Pancreas (tissue), 10 donors: ENCODE results near the gene NDUFAF2. TPM values are rescaled to one million over a fixed set of nuclear protein-coding genes. Genes with fewer than 3 reads are reported as not detected.
"Not testable (repeated sequence)": the region's sequence is repeated elsewhere in the genome, so short reads cannot be mapped to it uniquely, and the experiment has no call there.

ENCODE experiments used
- ATAC-seq, 4 donors: fragments of 200-7000 bp; cut with Tn5 transposase; one replicate each; pipeline versions ENCODE4 v1.8.0 to v1.9.1; 2020; ENCODE audit warnings: mild to moderate bottlenecking in 4 of 4, moderate library complexity in 4 of 4
- DNase-seq, 6 donors: peaks; one replicate each; pipeline ENCODE4 v3.0.0-alpha.2; 2020
- FAIRE-seq: peaks from 2 replicates; lab custom pipeline; 2012; peaks lifted over from hg19 to GRCh38; lab: Jason Lieb, UNC
- H3K27ac ChIP-seq, 4 donors: fragments of 200-600 bp; sonication (generic); 1 replicate in 3 of 4; 2 replicates in 1 of 4; pipeline versions ENCODE4 v1.5.0 to v1.8.0; 2020
- H3K27me3 ChIP-seq, 4 donors: fragments of 200-600 bp; one replicate each; pipeline ENCODE4 v1.8.0; 2021
- H3K36me3 ChIP-seq, 3 donors: fragments of 200-600 bp; sonication (generic) in 1 of 3; one replicate each; pipeline versions ENCODE4 v1.5.0 to v1.8.0; 2020 to 2021
- H3K4me1 ChIP-seq, 3 donors: fragments of 200-600 bp; one replicate each; pipeline ENCODE4 v1.8.0; 2021
- H3K4me3 ChIP-seq, 4 donors: fragments of 200-600 bp; sonication (generic) in 2 of 4; one replicate each; pipeline versions ENCODE4 v1.5.0 to v1.8.0; 2020 to 2021
- H3K9me3 ChIP-seq, 4 donors: fragments of 200-600 bp; one replicate each; pipeline ENCODE4 v1.8.0; 2021
- WGBS, 2 donors: extraction: QIAGEN DNeasy Blood & Tissue Kit; methylation state at CpG; one replicate each; pipeline ENCODE4 v1.1.7; 2013; 5-methylcytosine and 5-hydroxymethylcytosine counted together
- intact Hi-C, 3 donors: fragments of 100-400 bp; cut with DNase I; formaldehyde crosslinking; loops; one replicate each; pipeline versions ENCODE4 v1.11.1 to v1.14.2; 2022
- polyA plus RNA-seq, 2 donors: library from polyadenylated mRNA; stranded (reverse); fragments of 200-250 nt; gene quantifications; one replicate each; pipeline ENCODE4 v1.2.3, GENCODE V29; 2013
- total RNA-seq, 6 donors: library from RNA; stranded (reverse); fragmentation: NEBNext Ultra II Directional in 4 of 6; extraction: Animal tissue kit (Norgen Biotek cat#: 25700) in 4 of 6; gene quantifications; one replicate each; pipeline versions ENCODE4 v1.2.1 to v1.2.4, GENCODE V29; 2021 to 2023
- TF ChIP-seq, protein P1 (sequence below), 4 donors: fragments of 200-600 bp; sonication (generic) in 3 of 4; IDR thresholded peaks; one replicate each; pipeline versions ENCODE4 v1.5.0 to v1.8.0; 2021; ENCODE audit warnings: antibody characterized with exemption in 4 of 4
- donor health status: healthy with polysubstance abuse.
- donor health status: DM: no; HTN: no; CAD: no; lungs with moderate emphysema.
- donor health status: DM: no; HTN: no; CAD: no.
- donor health status: control.
- donor health status: control.
- donor health status: Bipolar disorder and iron deficiency.
- donor health status: DM: yes; HTN: yes; CAD: no.
- donor health status: DM: no; HTN: no; CAD: no.
- donor health status: DM: no; HTN: no; CAD: no.
- donor health status: DM: yes; HTN: yes; CAD: no.

Gene NDUFAF2
- total and polyA plus RNA-seq, 8 donors = 9.4 to 28.6 (median 12.8) TPM

DNA sequence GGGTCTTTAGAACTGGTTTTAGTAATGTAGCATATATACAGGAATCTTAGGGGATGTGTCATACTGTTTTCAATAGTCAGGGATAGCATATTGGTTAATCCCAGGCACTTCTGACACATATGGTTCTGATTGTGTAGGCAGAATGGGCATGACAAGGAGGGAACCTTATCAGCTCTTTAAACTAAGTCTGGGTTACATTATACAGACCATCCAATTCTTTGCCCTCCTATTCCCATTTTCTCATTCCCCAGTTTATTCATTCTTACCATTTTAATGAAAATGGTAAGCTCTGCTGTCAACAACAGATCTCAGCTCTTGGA lies 85.1 kb downstream of the NDUFAF2 start:
- Histone ChIP-seq H3K27me3 (no peaks in the 10 kb centered on the region), H3K4me1 (peaks cover 0 to 6% (median 4%) of the 10 kb centered on the region in 3 donors), H3K36me3 (no peaks in the 10 kb centered on the region), H3K4me3 (no peak overlapping the region), H3K27ac (no peak overlapping the region), H3K9me3 (no peaks in the 10 kb centered on the region)
- DNase-seq (no peak), ATAC-seq (no peak), FAIRE-seq (no peak)
- TF ChIP-seq, protein P1, sequence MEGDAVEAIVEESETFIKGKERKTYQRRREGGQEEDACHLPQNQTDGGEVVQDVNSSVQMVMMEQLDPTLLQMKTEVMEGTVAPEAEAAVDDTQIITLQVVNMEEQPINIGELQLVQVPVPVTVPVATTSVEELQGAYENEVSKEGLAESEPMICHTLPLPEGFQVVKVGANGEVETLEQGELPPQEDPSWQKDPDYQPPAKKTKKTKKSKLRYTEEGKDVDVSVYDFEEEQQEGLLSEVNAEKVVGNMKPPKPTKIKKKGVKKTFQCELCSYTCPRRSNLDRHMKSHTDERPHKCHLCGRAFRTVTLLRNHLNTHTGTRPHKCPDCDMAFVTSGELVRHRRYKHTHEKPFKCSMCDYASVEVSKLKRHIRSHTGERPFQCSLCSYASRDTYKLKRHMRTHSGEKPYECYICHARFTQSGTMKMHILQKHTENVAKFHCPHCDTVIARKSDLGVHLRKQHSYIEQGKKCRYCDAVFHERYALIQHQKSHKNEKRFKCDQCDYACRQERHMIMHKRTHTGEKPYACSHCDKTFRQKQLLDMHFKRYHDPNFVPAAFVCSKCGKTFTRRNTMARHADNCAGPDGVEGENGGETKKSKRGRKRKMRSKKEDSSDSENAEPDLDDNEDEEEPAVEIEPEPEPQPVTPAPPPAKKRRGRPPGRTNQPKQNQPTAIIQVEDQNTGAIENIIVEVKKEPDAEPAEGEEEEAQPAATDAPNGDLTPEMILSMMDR (IDR thresholded peaks at IDR 0.05) = no peak
- intact Hi-C loops = no loop called here

DNA sequence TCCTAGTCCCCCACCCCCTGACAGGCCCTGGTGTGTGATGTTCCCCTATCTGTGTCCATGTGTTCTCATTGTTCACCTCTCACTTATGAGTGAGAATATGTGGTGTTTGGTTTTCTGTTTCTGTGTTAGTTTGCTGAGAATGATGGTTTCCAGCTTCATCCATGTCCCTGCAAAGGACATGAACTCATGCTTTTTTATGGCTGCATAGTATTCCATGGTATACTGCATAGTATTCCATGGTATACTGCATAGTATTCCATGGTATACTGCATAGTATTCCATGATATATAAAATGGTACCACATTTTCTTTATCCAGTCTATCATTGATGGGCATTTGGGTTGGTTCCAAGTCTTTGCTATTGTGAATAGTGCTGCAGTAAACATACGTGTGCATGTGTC lies 86.3 kb downstream of the NDUFAF2 start:
- not testable (repeated sequence) for FAIRE-seq
- WGBS, 2 donors = 80 to 90% methylated on average over 1 of the region's 1 CpG

DNA sequence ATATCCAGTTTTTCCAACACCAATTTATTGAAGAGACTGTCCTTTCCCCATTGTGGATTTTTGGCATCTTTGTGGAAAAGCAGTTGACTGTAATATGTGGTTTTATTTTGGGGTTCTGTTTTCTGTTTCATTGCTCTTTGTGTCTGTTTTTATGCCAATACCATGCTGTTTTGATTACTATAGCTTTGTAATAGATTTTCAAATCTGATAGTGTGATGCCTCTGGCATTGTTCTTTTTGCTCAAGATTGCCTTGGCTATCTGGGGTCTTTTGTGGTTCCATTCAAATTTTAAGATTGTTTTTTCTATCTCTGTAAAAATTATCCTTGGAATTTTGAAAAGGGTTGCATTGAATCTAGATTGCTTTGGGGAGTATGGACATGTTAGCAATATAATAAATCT lies 99.5 kb downstream of the NDUFAF2 start:
- intact Hi-C loops = no loop called here
- ATAC-seq (no peak), FAIRE-seq (no peak), DNase-seq (no peak)
- no peak overlapping the region for H3K27ac ChIP-seq
- H3K27me3 ChIP-seq = no peaks in the 10 kb centered on the region
- H3K9me3 ChIP-seq = no peaks in the 10 kb centered on the region
- TF ChIP-seq, protein P1 (IDR thresholded peaks at IDR 0.05) = no peak
- no peaks in the 10 kb centered on the region for H3K4me1 ChIP-seq
- H3K4me3 ChIP-seq = no peak overlapping the region
- no peaks in the 10 kb centered on the region for H3K36me3 ChIP-seq

More for the DNA sequence above, 86.3 kb downstream of the NDUFAF2 start:
- H3K4me1 ChIP-seq, DNase-seq, H3K27me3 ChIP-seq, H3K9me3 ChIP-seq, H3K36me3 ChIP-seq, intact Hi-C loops, ATAC-seq, H3K4me3 ChIP-seq, H3K27ac ChIP-seq: not testable (repeated sequence)

- intact Hi-C loops = no loop called here
- Histone ChIP-seq H3K27me3 (no peaks in the 10 kb centered on the region), H3K4me1 (no peaks in the 10 kb centered on the region), H3K36me3 (no peaks in the 10 kb centered on the region), H3K9me3 (no peaks in the 10 kb centered on the region), H3K4me3 (no peak overlapping the region), H3K27ac (no peak overlapping the region)
- no peak for ATAC-seq
- TF ChIP-seq, protein P1 (IDR thresholded peaks at IDR 0.05) = no peak
- no peak for FAIRE-seq
- DNase-seq = no peak
These were observed 102.3 kb downstream of the NDUFAF2 start for GRCh38 chr5:61047346-61047745.

DNA sequence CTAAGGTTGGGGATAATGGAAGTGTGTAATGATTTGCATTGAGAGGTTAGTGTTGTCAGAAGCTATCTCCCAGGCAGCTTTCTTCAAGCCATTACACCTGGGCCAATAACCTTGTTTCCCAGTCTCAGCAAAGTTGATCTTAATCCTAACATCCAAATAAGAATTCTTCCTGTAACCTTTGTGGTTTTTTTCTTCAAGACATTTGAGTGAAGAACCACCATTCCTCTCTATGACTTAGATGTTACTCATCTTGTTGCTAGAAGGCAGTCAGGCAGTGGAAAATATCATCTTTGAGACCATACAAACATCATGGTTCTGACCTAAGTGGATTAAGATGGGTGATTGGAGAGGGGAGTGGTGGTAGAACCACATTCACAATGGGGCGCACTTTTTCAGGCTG lies 103.5 kb downstream of the NDUFAF2 start:
- intact Hi-C loops = no loop called here
- H3K27ac ChIP-seq = no peak overlapping the region
- DNase-seq (no peak), ATAC-seq (no peak), FAIRE-seq (no peak)
- no peaks in the 10 kb centered on the region for H3K4me1 ChIP-seq
- 0 to 70% methylated on average over 1 of the region's 1 CpG for WGBS, 2 donors
- no peak overlapping the region for H3K4me3 ChIP-seq
- H3K9me3 ChIP-seq = no peaks in the 10 kb centered on the region
- no peaks in the 10 kb centered on the region for H3K36me3 ChIP-seq
- TF ChIP-seq, protein P1 (IDR thresholded peaks at IDR 0.05) = no peak
- no peaks in the 10 kb centered on the region for H3K27me3 ChIP-seq

DNA sequence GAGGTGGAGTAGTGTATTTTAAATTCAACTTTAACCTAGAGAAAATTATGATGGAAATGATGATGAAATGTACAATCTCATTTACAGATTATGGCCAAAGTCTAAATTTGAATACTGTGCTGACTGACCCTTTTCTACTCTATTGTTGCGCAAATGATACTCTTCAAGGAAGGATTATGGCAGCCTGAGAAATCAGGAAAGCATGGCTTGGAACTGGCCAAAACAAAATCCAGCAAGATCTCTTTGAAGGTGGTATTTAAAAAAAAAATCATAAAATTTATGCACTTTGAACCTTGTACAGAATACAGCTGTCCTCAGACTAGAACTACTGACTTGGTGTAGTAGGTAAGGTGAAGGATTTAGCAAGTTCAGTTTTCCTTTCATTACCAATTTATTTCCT lies 105.3 kb downstream of the NDUFAF2 start:
- intact Hi-C loops = no loop called here
- Histone ChIP-seq H3K27me3 (no peaks in the 10 kb centered on the region), H3K27ac (no peak overlapping the region), H3K4me3 (no peak overlapping the region), H3K9me3 (no peaks in the 10 kb centered on the region), H3K36me3 (no peaks in the 10 kb centered on the region), H3K4me1 (no peaks in the 10 kb centered on the region)
- TF ChIP-seq, protein P1 (IDR thresholded peaks at IDR 0.05) = no peak
- FAIRE-seq (no peak), DNase-seq (no peak), ATAC-seq (no peak)
- WGBS, 2 donors = 98 to 100% methylated on average over 1 of the region's 1 CpG
